Stimulated activated memory B cell treated with anti-CD40 and anti-IgM and Interleukin-4, amounts not matched to agents 10 μg/mL and 1 μg/mL and 100 μg/mL, for 72 hours (primary cell): ENCODE data around the gene RGS7.
"Not testable (repeated sequence)": the region's sequence is repeated elsewhere in the genome, so short reads cannot be mapped to it uniquely, and the experiment has no call there.

Experiments
- ATAC-seq: fragments of 150-1000 bp; cut with Tn5 transposase; 2 replicates; pipeline ENCODE4 v1.10.0; 2021
- H3K27ac Mint-ChIP-seq: one replicate; pipeline ENCODE4 v1.8.0; 2022; ENCODE audit warnings: mild to moderate bottlenecking, mixed read lengths
- H3K27me3 Mint-ChIP-seq: one replicate; pipeline ENCODE4 v1.8.0; 2022; ENCODE audit warnings: mixed read lengths
- H3K36me3 Mint-ChIP-seq: one replicate; pipeline ENCODE4 v1.8.0; 2022; ENCODE audit warnings: mixed read lengths
- H3K4me1 Mint-ChIP-seq: one replicate; pipeline ENCODE4 v1.8.0; 2022; ENCODE audit warnings: mixed read lengths
- H3K4me3 Mint-ChIP-seq: one replicate; pipeline ENCODE4 v1.8.0; 2022; ENCODE audit warnings: mild to moderate bottlenecking, moderate library complexity, mixed read lengths
- H3K9me3 Mint-ChIP-seq: one replicate; pipeline ENCODE4 v1.8.0; 2022; ENCODE audit warnings: mixed read lengths

The RGS7 gene

DNA sequence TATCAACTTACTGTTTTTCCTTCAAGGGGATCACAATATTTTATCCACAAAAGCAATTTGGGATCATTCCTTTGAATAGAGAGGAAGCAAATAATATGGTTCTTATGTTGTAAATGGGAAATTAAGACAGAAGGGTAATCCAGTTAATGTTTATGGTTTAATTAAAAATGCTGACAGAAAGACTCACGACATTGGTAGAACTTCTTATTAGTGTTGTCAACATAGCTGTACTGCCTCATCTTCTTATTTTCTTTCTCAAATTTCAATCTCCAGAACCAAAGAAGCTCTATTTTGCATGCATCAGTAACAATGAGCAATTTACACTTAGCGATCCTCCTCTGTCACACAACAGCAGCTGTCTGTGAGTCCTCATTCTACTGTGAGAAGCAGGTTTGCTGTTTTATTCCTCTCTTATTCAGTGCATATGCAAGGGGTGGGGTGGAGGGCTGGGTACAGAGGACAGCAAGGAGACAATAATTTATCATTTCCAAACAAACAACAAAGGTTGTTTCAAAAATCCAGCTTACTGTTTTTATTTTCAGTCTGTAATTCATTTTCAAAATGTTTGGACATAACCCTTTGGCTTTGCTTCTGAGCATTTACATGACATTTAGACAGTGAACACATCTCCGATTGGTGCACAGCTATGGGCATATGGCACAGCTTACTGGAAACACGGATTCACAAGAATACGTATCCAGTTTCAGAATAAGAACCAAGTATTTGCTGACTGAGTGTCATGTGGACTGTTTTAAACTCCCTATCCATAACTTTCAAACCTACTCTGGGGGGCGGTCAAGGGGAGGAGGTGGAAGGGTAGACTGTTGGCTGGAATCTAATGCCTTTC lies 335.9 kb downstream of the RGS7 start:
- Mint-ChIP-seq H3K27me3 (no peaks in the 10 kb centered on the region), H3K27ac (no peak overlapping the region), H3K36me3 (no peaks in the 10 kb centered on the region), H3K9me3 (peaks cover 18% of the 10 kb centered on the region), H3K4me1 (no peaks in the 10 kb centered on the region), H3K4me3 (no peak overlapping the region)
- ATAC-seq: no peak

GRCh38 chr1:241012708-241013340 lies 344.2 kb downstream of the RGS7 start:
- no peaks in the 10 kb centered on the region for H3K27me3 Mint-ChIP-seq
- H3K27ac Mint-ChIP-seq: no peak overlapping the region
- no peak overlapping the region for H3K4me3 Mint-ChIP-seq
- ATAC-seq: no peak
- H3K36me3 Mint-ChIP-seq: no peaks in the 10 kb centered on the region
- H3K4me1 Mint-ChIP-seq: no peaks in the 10 kb centered on the region
- peaks cover 14% of the 10 kb centered on the region for H3K9me3 Mint-ChIP-seq

GRCh38 chr1:241007668-241008067 lies 349.3 kb downstream of the RGS7 start:
- Mint-ChIP-seq H3K36me3 (no peaks in the 10 kb centered on the region), H3K4me3 (no peak overlapping the region), H3K4me1 (no peaks in the 10 kb centered on the region), H3K27ac (no peak overlapping the region), H3K9me3 (peaks cover 2% of the 10 kb centered on the region), H3K27me3 (no peaks in the 10 kb centered on the region)
- no peak for ATAC-seq

DNA sequence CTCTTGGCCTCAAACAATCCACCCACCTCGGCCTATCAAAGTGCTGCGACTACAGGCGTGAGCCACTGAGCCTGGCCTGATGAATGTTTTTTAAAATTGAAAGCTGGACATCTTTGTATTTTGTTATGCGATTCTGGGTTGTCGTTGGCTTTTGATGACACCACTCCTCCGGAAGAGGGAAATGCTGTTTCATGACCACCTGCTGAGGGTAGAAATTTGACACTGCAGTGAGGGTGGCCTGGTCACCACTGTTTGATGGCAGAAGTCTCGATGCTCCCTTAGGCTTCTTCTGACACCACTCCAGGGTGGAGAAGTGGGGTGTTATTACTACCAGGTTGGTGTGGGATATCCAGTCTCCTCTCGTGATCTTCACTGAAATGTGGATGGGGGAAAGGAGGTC lies 357.2 kb downstream of the RGS7 start:
- no peaks in the 10 kb centered on the region for H3K27me3 Mint-ChIP-seq
- ATAC-seq: no peak
- H3K4me1 Mint-ChIP-seq: no peaks in the 10 kb centered on the region
- H3K9me3 Mint-ChIP-seq: no peaks in the 10 kb centered on the region
- no peak overlapping the region for H3K4me3 Mint-ChIP-seq
- H3K36me3 Mint-ChIP-seq: no peaks in the 10 kb centered on the region
- H3K27ac Mint-ChIP-seq: no peak overlapping the region

- no peak for ATAC-seq
- H3K36me3 Mint-ChIP-seq: no peaks in the 10 kb centered on the region
- H3K27me3 Mint-ChIP-seq: no peaks in the 10 kb centered on the region
- no peaks in the 10 kb centered on the region for H3K4me1 Mint-ChIP-seq
- no peak overlapping the region for H3K27ac Mint-ChIP-seq
- no peak overlapping the region for H3K4me3 Mint-ChIP-seq
- H3K9me3 Mint-ChIP-seq: no peaks in the 10 kb centered on the region
These were observed 358.5 kb downstream of the RGS7 start for GRCh38 chr1:240998441-240999015.

- H3K4me3 Mint-ChIP-seq: no peak overlapping the region
- H3K9me3 Mint-ChIP-seq: peaks cover 2% of the 10 kb centered on the region
- H3K27ac Mint-ChIP-seq: no peak overlapping the region
- H3K36me3 Mint-ChIP-seq: no peaks in the 10 kb centered on the region
- H3K27me3 Mint-ChIP-seq: no peaks in the 10 kb centered on the region
- ATAC-seq: no peak
- H3K4me1 Mint-ChIP-seq: no peaks in the 10 kb centered on the region
These were observed 359.0 kb downstream of the RGS7 start for GRCh38 chr1:240998024-240998423.

- peaks cover 3% of the 10 kb centered on the region for H3K9me3 Mint-ChIP-seq
- H3K27me3 Mint-ChIP-seq: no peaks in the 10 kb centered on the region
- no peaks in the 10 kb centered on the region for H3K36me3 Mint-ChIP-seq
- H3K27ac Mint-ChIP-seq: no peak overlapping the region
- ATAC-seq: no peak
- no peak overlapping the region for H3K4me3 Mint-ChIP-seq
- H3K4me1 Mint-ChIP-seq: no peaks in the 10 kb centered on the region
These were observed 364.0 kb downstream of the RGS7 start for GRCh38 chr1:240993004-240993403.

DNA sequence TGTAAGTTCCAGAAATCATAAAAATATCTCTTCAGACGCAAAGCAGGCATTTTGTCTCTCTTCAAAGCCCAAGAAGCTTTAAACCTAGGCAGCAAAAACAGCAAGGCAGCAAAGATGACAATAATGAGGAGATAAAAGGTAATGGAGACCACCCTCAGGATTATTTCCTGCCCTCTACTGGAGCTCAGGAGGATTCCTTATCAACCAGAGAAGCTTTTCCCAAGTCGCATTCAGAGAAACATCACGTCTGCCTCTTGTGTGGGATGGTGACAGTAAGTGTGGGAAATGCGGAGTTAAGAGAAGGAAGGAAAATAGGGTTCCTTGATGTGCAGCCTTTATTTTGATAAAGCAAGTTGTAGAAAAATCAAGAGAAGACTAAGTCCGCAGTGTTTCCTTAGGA lies 365.8 kb downstream of the RGS7 start:
- Mint-ChIP-seq H3K27ac (no peak overlapping the region), H3K27me3 (no peaks in the 10 kb centered on the region), H3K4me3 (no peak overlapping the region), H3K9me3 (peaks cover 3% of the 10 kb centered on the region), H3K4me1 (no peaks in the 10 kb centered on the region), H3K36me3 (no peaks in the 10 kb centered on the region)
- no peak for ATAC-seq

DNA sequence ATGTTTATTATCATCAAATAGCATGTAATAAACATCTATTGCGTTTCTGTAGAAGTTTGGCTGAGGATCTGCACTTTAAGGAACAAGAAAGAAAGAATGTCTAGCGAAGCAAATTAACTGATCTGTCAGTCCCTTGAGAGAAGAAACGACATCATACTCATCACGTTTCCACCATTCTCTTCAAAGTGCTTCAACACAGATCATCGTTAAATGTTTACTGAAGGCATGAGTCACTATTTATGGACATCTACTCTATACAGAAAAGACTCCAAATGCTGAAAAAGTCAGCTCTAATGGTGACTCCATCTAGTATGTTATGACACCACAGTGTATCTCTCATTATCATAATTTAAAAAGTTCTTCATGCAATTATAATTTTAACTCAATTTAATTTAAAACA lies 369.1 kb downstream of the RGS7 start:
- ATAC-seq: no peak

DNA sequence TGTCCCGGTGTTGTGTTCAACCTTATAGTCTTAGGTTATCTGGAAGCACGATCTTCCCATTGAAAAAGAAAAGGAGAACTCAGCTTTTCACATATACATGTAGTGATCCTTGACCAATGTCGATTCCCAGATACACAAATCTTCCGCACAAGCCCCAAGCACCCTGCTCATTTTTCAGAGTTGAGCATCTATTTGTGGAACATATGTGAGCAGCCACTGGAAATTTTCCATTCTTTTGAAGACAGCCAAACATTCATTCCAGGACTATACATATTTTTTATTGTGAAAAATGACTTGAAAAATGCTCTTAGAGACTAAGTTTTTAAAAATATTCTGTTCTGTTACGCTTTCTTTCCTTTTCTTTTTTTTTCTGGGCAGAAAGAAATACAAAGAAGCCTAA lies 371.9 kb downstream of the RGS7 start:
- Mint-ChIP-seq H3K4me1 (no peaks in the 10 kb centered on the region), H3K9me3 (peaks cover 3% of the 10 kb centered on the region), H3K36me3 (no peaks in the 10 kb centered on the region), H3K27ac (no peak overlapping the region), H3K4me3 (no peak overlapping the region), H3K27me3 (no peaks in the 10 kb centered on the region)
- ATAC-seq: no peak

More for the DNA sequence above, 369.1 kb downstream of the RGS7 start:
- Mint-ChIP-seq H3K9me3 (peaks cover 3% of the 10 kb centered on the region), H3K36me3 (no peaks in the 10 kb centered on the region), H3K4me1 (no peaks in the 10 kb centered on the region), H3K4me3 (no peak overlapping the region), H3K27ac (no peak overlapping the region), H3K27me3 (no peaks in the 10 kb centered on the region)

DNA sequence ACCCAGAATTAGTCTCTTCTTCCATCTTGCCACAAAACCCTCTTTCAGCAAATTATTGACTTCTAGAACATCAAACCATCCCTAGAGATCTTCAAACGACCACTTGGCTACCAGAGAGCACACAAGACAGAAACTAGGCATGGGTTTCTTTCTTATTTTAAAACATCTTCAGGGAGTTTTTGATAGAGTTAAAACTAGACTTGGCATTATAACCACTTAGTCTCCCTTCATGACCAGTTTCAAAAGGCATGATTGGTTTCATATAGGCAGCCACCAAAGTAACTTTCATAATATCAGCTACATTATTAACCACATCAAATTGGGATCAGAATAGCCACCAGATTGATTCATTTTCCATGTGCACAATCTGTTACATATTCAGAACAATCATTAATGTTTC lies 376.7 kb downstream of the RGS7 start:
- peaks cover 6% of the 10 kb centered on the region for H3K9me3 Mint-ChIP-seq
- H3K27me3 Mint-ChIP-seq: no peaks in the 10 kb centered on the region
- no peaks in the 10 kb centered on the region for H3K4me1 Mint-ChIP-seq
- H3K4me3 Mint-ChIP-seq: no peak overlapping the region
- peak; percentile 41 for ATAC-seq
- H3K27ac Mint-ChIP-seq: no peak overlapping the region
- no peaks in the 10 kb centered on the region for H3K36me3 Mint-ChIP-seq

GRCh38 chr1:240976685-240977084 lies 380.3 kb downstream of the RGS7 start:
- ATAC-seq: no peak
- Mint-ChIP-seq H3K27me3 (no peaks in the 10 kb centered on the region), H3K27ac (no peak overlapping the region), H3K4me1 (no peaks in the 10 kb centered on the region), H3K4me3 (no peak overlapping the region), H3K36me3 (no peaks in the 10 kb centered on the region), H3K9me3 (peaks cover 3% of the 10 kb centered on the region)

- Mint-ChIP-seq H3K27ac (no peak overlapping the region), H3K27me3 (no peaks in the 10 kb centered on the region), H3K36me3 (no peaks in the 10 kb centered on the region), H3K4me3 (no peak overlapping the region), H3K9me3 (peaks cover 3% of the 10 kb centered on the region), H3K4me1 (no peaks in the 10 kb centered on the region)
- no peak for ATAC-seq
These were observed 383.1 kb downstream of the RGS7 start for GRCh38 chr1:240973875-240974274.

GRCh38 chr1:240972059-240972458 lies 384.9 kb downstream of the RGS7 start:
- not testable (repeated sequence) for H3K27ac Mint-ChIP-seq, H3K27me3 Mint-ChIP-seq, ATAC-seq, H3K36me3 Mint-ChIP-seq, H3K4me1 Mint-ChIP-seq, H3K9me3 Mint-ChIP-seq, H3K4me3 Mint-ChIP-seq

DNA sequence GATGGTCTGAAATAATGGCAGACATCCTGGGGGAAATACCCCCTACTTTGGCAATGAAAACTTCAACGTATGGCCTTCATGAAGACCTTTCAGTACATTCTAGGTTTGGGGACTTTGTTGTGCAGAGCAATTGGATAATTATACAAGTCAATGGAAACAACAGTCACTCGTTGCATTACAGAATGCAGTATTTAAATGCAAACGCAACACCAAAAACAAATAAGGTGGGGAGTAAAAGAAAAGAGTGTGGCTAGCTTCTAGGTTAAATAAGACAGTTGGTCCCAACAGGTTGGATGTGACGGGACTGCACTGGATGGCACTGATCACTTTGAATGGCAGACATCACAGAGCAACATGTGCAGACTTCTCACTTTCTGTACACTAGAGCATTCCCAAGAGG lies 386.8 kb downstream of the RGS7 start:
- Mint-ChIP-seq H3K27ac (no peak overlapping the region), H3K4me1 (no peaks in the 10 kb centered on the region), H3K9me3 (no peaks in the 10 kb centered on the region), H3K27me3 (no peaks in the 10 kb centered on the region), H3K36me3 (no peaks in the 10 kb centered on the region), H3K4me3 (no peak overlapping the region)
- ATAC-seq: no peak

DNA sequence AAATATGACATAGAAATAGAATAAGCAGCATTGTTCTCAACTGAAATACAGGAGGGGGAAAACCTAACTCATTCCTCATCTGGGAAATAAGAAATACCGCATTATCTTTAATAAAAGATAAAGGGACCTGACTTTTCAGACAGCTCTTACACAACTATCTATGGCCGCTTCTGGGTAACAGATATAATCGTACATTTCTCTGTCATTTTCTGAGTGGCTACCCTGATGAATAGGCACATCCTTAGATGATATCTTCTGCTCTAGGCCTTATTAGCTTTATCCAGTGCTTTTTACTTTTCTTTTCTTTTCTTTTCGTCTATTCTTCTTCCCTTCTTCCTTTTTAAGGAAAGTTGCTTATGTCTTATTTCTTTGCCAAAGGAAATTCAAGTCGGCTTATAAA lies 388.1 kb downstream of the RGS7 start:
- H3K27ac Mint-ChIP-seq: no peak overlapping the region
- no peaks in the 10 kb centered on the region for H3K9me3 Mint-ChIP-seq
- H3K4me3 Mint-ChIP-seq: no peak overlapping the region
- H3K4me1 Mint-ChIP-seq: no peaks in the 10 kb centered on the region
- H3K36me3 Mint-ChIP-seq: no peaks in the 10 kb centered on the region
- ATAC-seq: no peak
- H3K27me3 Mint-ChIP-seq: no peaks in the 10 kb centered on the region
